Measurements from ENCODE around the gene CD44.

Gene CD44

DNA sequence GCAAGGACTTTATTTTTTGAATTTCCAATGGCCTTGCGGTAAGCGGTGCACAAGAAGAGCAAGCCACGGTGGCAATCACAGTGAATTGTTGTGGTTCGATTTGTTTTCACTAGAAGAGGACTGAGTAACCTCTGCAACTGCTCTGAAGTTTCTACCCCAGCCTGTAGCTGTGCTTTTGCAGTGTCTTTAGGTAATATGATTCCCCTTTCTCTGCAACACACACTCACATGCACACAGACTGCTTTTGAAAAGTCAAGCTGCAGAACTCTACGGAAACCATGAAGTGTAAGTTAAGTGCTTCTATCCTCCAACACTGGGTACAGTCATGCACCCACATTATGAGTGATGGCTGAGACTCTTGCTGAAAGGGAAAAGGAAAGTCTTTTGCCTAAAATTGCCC, 38.4 kb downstream of the CD44 start:
- DNase-seq (ENCODE audit: low spot score), result no peak

DNA sequence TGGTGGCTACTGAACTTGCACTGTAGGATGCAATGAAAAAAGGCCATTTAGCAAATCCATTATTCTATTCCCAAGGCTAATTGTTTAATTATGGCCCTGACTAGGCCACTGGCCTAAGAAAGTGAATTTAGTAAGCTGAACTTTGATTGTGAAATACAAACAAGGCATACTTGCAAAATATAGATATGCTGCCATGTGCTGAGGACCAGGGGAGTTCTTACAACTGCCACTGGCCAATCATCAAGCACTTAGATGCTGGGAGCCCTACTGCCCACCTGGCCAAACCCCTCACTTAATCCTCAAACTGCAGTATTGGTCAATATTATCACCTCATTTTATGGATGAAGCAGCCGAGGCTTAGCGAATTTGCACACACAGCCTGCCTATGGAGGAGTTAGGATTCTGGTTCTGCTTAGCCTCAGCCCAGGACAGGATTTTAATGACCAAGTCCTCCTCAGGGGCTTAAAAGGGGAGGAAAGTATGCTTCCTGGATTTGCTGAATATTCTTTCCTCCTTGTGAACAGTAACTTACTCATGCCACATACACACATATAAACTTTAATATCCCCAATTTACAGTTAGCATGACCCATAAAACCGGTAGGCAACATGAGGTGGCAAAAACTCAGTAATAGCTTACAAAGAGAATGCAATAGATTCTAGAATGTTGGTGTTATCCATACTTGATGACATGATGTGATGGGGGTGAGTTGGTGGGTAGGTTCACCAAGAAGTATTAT, 39.3 kb downstream of the CD44 start:
- no peak for DNase-seq (ENCODE audit: low spot score)

DNA sequence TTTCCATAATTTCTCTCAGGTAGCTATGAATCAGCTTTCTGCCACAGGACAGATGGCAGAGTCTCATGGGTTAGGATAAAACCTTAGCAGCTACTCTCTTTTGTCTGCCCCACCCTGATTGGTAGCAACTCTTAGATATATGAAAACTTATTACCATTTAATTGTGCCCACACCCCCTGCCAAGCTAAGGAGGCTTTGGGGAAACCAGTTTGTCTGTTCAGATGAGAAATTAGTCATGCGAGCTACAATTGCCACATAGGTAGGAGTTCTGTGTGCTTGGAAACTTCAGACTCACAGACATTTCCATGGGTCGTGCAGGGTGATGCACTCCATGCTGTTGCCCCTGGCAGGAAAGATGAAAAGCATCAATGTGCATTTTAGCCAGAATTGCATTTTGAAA, 39.9 kb downstream of the CD44 start:
- no peak for DNase-seq (ENCODE audit: low spot score)

- no peak for DNase-seq (ENCODE audit: low spot score)
Observed at GRCh38 chr11:35179466-35180135, 40.6 kb downstream of the CD44 start.

GRCh38 chr11:35180317-35181233, 41.6 kb downstream of the CD44 start:
- DNase-seq (ENCODE audit: low spot score), result no peak

- no peak for DNase-seq (ENCODE audit: low spot score)
Observed at GRCh38 chr11:35182317-35182939, 43.5 kb downstream of the CD44 start.

- DNase-seq (ENCODE audit: low spot score), result no peak
Observed at GRCh38 chr11:35183326-35183925, 44.5 kb downstream of the CD44 start.

DNA sequence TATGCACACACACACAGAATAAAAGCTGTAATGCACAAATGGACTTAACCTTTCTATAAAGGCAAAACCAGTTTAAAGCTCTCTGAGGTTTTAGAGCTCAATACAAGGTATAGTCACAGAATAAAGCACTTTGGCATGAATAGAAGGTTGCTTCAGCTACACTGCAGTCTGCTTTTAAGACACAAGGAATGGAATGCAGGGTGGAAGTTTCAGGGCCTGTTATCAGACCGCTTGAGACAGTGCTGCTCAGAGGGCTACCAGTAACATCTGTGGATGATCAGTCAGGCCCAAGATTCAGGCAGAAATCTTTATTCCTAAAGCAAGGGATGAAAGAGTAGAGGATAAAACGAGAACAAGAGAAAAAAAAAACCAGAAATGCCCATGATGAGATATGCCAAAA, 46.7 kb downstream of the CD44 start:
- no peak for DNase-seq (ENCODE audit: low spot score)

- no peak for DNase-seq (ENCODE audit: low spot score)
Observed at GRCh38 chr11:35187996-35188395, 49.0 kb downstream of the CD44 start.

DNA sequence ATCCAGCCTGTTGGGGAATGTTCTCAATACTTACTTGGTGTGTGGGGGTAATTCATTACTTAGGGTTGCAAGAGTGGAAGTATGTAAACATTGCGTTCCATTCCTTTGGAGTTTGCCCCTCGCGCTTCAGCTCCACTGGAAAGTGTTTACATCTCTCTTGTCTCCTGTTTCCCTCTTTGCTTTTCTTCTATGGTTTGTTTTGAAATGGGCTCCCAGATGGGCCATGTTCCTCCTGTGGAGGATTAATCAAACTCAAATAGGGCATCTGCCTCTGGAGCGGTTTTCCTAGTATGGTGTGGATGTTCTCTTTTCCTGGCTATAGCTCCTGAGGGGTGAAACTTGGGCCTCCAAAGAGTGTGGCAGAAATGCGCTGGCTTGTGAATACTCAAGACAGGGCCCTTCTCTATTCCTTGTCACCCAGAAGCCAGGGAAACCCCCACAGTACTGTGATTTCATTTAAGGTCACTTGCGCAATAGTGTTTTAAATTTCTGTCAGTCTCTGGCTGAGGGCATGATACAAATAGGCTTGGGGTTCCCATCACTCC, 51.9 kb downstream of the CD44 start:
- no peak for DNase-seq (ENCODE audit: low spot score)

- no peak for DNase-seq (ENCODE audit: low spot score)
Observed at GRCh38 chr11:35192347-35192746, 53.4 kb downstream of the CD44 start.

DNA sequence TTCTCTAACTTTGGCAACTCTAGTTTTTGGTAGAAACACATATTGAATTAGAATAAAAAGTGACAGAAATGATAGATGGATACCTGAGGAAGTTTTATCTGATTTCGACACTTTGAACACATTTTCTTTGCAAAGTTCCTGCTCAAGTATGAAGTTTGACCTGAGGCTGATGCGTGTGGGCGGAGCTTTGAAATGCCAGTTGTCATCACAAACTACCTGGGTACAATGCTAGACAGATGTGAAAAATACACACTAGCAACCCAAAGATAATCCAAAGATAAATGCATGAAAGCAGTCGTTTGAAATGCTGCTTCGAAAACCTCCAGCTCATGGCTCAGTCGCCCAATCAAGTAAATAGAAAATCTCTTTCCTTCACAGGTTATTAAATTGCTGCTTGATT, 54.8 kb downstream of the CD44 start:
- no peak for DNase-seq (ENCODE audit: low spot score)

- no peak for DNase-seq (ENCODE audit: low spot score)
Observed at GRCh38 chr11:35197292-35197691, 58.3 kb downstream of the CD44 start.

- no peak for DNase-seq (ENCODE audit: low spot score)
Observed at GRCh38 chr11:35200811-35201341, 61.9 kb downstream of the CD44 start.

DNA sequence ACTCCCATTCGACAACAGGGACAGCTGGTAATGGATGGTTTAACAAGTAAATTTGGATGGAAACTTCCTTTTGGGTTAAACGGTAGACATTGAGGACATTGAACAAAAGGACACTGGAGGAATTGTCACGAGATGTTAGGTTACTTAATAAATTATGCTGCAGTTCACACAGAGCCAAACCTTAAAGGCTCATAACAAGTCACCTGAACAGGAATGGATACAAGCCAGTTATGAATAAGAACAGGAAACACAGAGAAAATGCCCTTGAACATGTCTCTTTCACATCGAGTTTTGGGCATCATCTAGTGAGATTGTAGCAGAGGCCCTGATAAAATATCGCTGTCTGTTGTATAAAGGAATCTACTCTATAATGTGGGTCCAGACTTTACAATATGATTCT, 65.6 kb downstream of the CD44 start:
- no peak for DNase-seq (ENCODE audit: low spot score)

DNA sequence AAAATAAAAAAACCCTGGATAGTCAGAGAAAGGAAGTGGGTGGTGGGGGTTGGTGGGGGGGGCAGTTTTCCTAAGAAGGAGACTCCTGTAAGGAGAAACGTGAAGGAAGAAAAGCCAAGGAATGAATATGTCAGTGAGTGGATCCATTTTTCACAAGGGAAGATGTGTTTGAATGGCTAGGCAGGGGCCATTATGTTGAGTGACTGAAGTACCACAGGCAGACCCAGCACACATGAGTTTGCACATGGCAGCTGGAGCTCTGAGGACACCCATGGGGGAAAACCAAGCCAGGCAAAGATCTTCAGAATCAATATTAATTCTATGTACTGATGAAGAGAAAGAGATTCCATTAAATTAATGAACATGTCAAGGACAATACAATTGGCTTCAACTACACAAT, 67.6 kb downstream of the CD44 start:
- DNase-seq (ENCODE audit: low spot score), result no peak

DNA sequence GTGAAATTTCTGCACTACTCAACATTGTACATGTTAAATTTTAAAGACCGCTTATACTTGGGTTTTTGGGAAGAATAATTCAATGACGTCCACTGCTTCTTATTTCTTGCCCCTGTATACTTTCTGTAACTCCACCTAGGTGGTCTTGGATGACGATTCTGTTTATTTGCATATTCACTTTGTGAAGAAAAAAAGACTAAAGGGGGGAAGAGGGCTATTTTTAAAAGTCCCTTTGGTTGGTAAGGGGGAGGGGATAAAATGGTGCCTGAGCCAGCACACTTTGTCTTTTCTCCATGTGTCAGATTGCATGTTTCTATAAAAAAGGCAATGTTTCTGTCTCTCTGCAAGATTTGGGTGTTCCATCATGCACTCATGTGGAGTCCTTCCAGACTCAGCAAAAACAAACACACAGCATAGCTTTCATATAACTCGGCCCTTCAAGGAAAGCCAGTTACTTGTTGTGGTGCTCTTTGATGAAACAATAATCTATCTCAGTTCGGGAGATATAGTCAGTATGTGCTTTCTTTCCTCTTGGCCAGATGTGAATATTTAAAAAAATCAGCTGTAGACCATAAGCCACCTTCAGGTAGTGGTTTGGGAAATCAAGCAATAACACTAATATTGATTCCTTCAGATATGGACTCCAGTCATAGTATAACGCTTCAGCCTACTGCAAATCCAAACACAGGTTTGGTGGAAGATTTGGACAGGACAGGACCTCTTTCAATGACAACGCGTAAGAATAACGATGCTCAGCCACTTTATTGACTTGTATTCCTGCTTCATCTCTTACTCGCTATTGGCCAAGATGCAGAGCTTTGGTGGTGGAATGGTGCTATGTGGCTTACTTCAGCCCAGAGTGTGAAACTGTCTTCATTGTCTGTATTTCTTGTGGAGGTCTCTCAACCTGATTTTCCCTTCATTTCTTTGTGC, 68.8 kb downstream of the CD44 start:
- DNase-seq (ENCODE audit: low spot score), result no peak

DNA sequence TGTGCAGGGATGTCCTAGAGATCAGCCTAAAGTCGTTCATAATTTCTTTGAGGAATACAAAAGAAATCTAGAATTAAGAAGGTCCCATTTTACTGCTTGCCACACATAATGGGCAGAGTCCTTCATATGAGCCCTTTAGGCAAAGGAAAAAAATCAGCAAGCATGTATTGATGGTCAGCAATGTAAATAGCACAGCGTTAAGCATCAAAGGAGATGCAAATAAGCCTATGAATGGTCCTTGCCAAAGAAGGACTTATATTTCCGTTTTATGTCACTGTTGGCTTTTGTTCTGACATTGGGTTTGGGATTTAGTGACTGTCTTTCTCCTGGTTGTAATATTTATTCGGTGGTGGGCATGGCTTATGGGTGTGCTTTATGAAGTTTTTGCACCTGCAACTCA, 69.8 kb downstream of the CD44 start:
- no peak for DNase-seq (ENCODE audit: low spot score)

DNA sequence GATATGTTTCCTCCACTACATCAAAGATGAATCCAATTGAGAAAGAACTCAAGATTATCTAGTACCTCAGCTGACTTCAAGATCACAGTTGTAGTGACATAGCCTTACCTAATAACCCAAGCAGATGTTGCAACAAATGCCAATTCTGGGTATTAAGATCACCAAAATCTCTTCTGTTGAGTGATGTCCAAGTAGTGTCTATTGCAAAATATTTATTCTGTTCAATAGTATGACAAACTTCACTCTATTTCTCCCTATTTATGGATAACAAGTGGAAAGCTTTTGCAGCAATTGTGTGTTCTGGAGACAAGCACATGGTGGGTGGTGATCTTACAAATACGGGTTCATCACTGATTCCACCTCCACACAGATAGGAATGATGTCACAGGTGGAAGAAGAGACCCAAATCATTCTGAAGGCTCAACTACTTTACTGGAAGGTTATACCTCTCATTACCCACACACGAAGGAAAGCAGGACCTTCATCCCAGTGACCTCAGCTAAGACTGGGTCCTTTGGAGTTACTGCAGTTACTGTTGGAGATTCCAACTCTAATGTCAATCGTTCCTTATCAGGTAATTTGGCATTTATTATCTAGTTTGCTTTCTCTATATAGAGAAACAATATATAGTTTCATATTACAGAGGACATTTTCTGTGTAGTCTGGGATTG, 72.0 kb downstream of the CD44 start:
- no peak for DNase-seq (ENCODE audit: low spot score)

DNA sequence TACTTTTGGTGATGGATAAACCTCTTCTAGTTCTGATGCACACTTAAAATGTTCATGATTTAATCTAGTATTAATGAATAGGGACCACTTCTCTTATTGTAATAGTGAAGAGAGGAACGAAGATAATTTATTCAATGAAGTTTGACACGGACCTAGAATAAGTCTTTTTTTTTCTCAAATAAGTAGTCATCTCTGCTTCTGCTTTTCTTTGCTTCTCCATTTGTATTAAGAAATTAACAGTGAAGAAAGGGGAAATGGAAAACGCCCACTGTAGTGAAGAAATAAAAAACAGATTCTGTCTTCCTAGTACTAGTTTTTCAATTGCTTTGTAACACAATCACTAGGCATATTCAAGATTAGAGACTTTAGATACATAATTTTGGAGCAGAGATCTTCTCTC, 73.0 kb downstream of the CD44 start:
- no peak for DNase-seq (ENCODE audit: low spot score)

All from cerebellar cortex (tissue), 1 donor.